NCI-H2196 (cell line): ENCODE data around the gene TEX22.

Experiments used
- DNase-seq: peaks from one replicate; lab custom pipeline; 2025; ENCODE audit not compliant: unreplicated experiment; lab: John Stamatoyannopoulos, UW

TEX22 gene

DNA sequence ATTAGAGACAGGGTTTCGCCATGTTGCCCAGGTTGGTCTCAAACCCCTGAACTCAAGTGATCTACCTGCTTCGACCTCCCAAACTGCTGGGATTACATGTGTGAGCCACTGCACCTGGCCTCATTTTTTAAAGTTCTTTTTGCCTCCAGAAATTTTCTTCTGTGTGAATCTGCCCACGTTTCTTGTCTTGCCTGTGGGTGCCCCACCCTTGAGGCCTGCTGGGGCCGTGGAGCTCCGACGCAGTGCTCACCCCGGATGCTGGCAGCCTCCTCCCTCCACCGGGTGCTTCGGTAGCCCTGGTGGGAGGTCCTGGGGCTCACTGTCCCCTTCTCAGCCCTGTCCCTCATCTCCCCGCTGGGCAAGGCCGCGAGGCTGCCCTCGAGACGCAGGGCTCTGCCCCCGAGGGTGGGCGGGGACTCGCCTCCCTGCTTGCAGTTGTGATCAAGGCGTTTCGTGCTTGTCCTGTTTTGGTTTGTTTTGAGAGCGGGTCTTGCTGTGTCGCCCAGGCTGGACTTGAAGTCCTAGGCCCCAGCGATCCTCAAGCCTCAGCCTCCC is 56.8 kb downstream of the TEX22 start:
- no peak for DNase-seq

- no peak for DNase-seq
Measured at GRCh38 chr14:105455766-105456660, 57.7 kb downstream of the TEX22 start.

DNA sequence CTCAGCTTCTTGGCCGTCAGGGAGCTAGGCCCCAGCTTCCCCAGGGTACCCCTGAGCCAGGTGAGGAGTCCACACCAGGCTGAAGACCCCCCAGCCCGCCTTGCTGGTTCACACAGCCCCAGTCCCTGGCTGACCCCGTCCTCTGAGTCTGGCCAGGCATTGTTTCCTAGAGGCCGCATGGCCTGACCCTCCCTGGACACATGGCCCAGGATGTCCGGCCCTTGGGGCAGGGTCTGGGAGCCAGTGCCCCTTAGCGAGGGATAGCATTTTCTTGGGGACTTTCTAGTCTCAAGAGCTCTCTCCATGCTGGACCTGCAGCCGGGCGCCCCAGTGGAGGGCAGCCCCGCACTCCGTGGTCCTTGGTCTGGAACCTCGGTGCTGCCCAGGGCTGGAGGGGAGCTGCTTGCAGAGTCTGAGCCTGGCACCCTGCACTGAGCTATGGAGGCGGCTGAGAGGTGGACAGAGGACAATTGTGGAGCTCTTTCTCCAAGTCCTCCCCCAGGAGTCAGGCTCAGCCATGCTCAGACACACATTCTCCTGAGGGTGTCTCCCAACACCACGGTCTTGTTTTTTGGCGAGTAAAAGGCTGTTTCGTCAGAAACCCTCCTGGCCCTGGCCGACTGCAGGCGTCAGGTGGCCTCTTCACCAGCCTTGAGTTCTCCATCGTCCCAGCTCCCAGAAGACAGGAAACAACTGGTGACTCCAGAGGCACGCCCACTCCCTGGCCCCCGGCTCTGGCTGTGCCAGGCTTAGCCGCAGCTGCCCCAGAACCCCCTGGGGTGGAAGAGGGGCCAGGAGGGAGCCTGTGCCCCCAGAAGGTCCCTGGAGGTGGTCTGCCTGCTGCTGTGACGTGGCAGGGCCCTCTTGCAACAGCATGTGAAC is 58.6 kb downstream of the TEX22 start:
- peak; percentile 33 for DNase-seq

- no peak for DNase-seq
Measured at GRCh38 chr14:105458010-105458409, 59.7 kb downstream of the TEX22 start.

DNA sequence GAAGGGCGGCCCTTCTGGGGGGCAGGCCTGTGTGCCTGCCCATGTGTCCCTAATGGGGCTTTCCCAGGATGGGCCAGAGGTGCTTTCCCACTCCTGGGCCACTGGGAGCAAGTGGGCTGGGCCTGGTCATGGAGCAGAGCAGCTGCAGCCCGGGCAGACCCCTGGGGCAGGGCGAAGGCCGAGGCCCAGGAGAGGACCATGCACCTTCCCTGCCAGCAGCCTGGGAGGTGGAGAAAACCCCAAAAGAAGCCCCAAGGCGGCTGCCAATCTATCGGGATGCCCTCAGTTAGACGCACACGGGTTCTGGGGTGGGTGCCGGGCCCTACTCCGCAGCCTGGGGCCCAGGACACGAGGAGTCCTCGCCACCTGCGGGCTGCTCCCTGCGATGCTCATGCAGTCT is 60.2 kb downstream of the TEX22 start:
- DNase-seq, result no peak

DNA sequence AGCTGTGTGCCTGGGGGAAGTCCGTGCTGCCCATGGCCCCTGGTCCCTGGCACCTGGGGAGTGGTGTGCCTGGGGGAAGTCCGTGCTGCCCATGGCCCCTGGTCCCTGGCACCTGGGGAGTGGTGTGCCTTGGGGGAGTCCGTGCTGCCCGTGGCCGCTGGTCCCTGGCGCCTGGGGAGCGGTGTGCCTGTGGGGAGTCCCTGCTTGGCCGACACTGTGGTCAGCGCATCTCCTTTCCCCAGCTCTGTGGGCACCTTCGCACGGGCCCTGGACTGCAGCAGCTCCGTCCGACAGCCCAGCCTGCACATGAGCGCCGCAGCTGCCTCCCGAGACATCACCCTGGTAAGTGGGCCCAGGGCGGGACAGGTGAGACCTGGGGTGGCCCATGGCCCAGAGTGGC is 61.8 kb downstream of the TEX22 start:
- DNase-seq, result no peak

- DNase-seq, result no peak
Measured at GRCh38 chr14:105460616-105461015, 62.3 kb downstream of the TEX22 start.

- no peak for DNase-seq
Measured at GRCh38 chr14:105461903-105462302, 63.6 kb downstream of the TEX22 start.
